Gastrocnemius medialis (tissue), 4 donors: ENCODE measurements around the gene PLK5. TPM values are rescaled to one million over a fixed set of nuclear protein-coding genes. Genes with fewer than 3 reads are reported as not detected.

Experiments used
- ATAC-seq, 2 donors: fragments of 150-250 bp; one replicate each; pipeline ENCODE4 v1.9.1; 2016
- DNase-seq, 2 donors: peaks; one replicate each; pipeline ENCODE4 v3.0.0-alpha.2; 2019
- H3K27ac ChIP-seq, 4 donors: fragments of 200-600 bp; sonication (generic); 1 replicate in 1 of 4; 2 replicates in 3 of 4; pipeline ENCODE4 v1.5.1; 2016 to 2018; ENCODE audit warnings: mild to moderate bottlenecking in 2 of 4, moderate library complexity in 1 of 4
- H3K27me3 ChIP-seq, 3 donors: fragments of 200-600 bp; sonication (generic) in 2 of 3; 1 replicate in 1 of 3; 2 replicates in 2 of 3; pipeline versions ENCODE4 v1.5.1 to v1.6.0; 2016 to 2019; ENCODE audit warnings: mild to moderate bottlenecking in 1 of 3, moderate library complexity in 1 of 3
- H3K36me3 ChIP-seq, 2 donors: fragments of 200-600 bp; sonication (generic) in 1 of 2; one replicate each; pipeline ENCODE4 v1.5.1; 2017 to 2018
- H3K4me1 ChIP-seq, 2 donors: fragments of 200-600 bp; sonication (generic) in 1 of 2; one replicate each; pipeline ENCODE4 v1.5.1; 2016 to 2017; ENCODE audit warnings: mild to moderate bottlenecking in 2 of 2
- H3K4me3 ChIP-seq, 4 donors: fragments of 200-600 bp; sonication (generic) in 3 of 4; 1 replicate in 1 of 4; 2 replicates in 3 of 4; pipeline ENCODE4 v1.5.1; 2016 to 2019; ENCODE audit warnings: mild to moderate bottlenecking in 2 of 4
- H3K9me3 ChIP-seq, 3 donors: fragments of 200-600 bp; sonication (generic) in 2 of 3; 1 replicate in 1 of 3; 2 replicates in 2 of 3; pipeline ENCODE4 v1.5.1; 2016 to 2019
- CTCF ChIP-seq, 5 experiments: fragments of 450-650 bp in 3 of 5; fragments of 200-600 bp in 2 of 5; sonication (generic) in 2 of 5; IDR thresholded peaks in 4 of 5; conservative IDR thresholded peaks in 1 of 5; 1 replicate in 4 of 5; 2 replicates in 1 of 5; pipeline ENCODE4 v1.5.1; 2016 to 2019; ENCODE audit warnings: antibody characterized with exemption in 5 of 5, mild to moderate bottlenecking in 3 of 5, moderate library complexity in 3 of 5
- POLR2A ChIP-seq, 2 donors: fragments of 450-650 bp; IDR thresholded peaks; one replicate each; pipeline ENCODE4 v1.6.1; 2017; ENCODE audit warnings: antibody characterized with exemption in 2 of 2, mild to moderate bottlenecking in 2 of 2, moderate library complexity in 2 of 2
- in situ Hi-C, 4 donors: fragments of 200-750 bp; cut with MboI; loops; one replicate each; pipeline versions ENCODE4 v1.15.0 to v1.8.0; 2017; ENCODE audit warnings: low sequenced_read_pairs in 4 of 4
- intact Hi-C: fragments of 100-400 bp; cut with DNase I; formaldehyde crosslinking; loops from one replicate; pipeline ENCODE4 v1.15.1; 2023; ENCODE audit warnings: low total_unique reads
- total RNA-seq, 4 donors: library from RNA; depleted of rRNA; stranded (reverse); fragments of >200 nt; gene quantifications; one replicate each; pipeline versions ENCODE4 v1.1.0 to v1.2.3, GENCODE V29; 2016

Gene PLK5
- total RNA-seq, 4 donors from 2014 or later = not detected

GRCh38 chr19:1554968-1555367, 31.1 kb downstream of the PLK5 start:
- DNase-seq (no peak), ATAC-seq (no peak)
- no peaks in the 10 kb centered on the region for H3K9me3 ChIP-seq
- no peaks in the 10 kb centered on the region for H3K4me1 ChIP-seq
- in situ Hi-C loops = no loop called here
- H3K27me3 ChIP-seq = no peaks in the 10 kb centered on the region
- intact Hi-C loops = no loop called here
- H3K4me3 ChIP-seq = no peak overlapping the region
- no peaks in the 10 kb centered on the region for H3K36me3 ChIP-seq
- no peak overlapping the region for H3K27ac ChIP-seq
- no peak for TF ChIP-seq POLR2A (IDR thresholded peaks at IDR 0.05)
- no peak for TF ChIP-seq CTCF (IDR thresholded peaks at IDR 0.05 in 4 of 5, conservative IDR thresholded peaks at IDR 0.05 in 1 of 5)

GRCh38 chr19:1555487-1556389, 31.9 kb downstream of the PLK5 start:
- Histone ChIP-seq H3K36me3 (no peaks in the 10 kb centered on the region), H3K27me3 (no peaks in the 10 kb centered on the region), H3K27ac (no peak overlapping the region), H3K4me3 (no peak overlapping the region), H3K4me1 (no peaks in the 10 kb centered on the region), H3K9me3 (no peaks in the 10 kb centered on the region)
- TF ChIP-seq CTCF (IDR thresholded peaks at IDR 0.05 in 4 of 5, conservative IDR thresholded peaks at IDR 0.05 in 1 of 5) = no peak
- TF ChIP-seq POLR2A (IDR thresholded peaks at IDR 0.05) = no peak
- ATAC-seq (no peak), DNase-seq (no peak)
- in situ Hi-C loops (no loop called here), intact Hi-C loops (no loop called here)

DNA sequence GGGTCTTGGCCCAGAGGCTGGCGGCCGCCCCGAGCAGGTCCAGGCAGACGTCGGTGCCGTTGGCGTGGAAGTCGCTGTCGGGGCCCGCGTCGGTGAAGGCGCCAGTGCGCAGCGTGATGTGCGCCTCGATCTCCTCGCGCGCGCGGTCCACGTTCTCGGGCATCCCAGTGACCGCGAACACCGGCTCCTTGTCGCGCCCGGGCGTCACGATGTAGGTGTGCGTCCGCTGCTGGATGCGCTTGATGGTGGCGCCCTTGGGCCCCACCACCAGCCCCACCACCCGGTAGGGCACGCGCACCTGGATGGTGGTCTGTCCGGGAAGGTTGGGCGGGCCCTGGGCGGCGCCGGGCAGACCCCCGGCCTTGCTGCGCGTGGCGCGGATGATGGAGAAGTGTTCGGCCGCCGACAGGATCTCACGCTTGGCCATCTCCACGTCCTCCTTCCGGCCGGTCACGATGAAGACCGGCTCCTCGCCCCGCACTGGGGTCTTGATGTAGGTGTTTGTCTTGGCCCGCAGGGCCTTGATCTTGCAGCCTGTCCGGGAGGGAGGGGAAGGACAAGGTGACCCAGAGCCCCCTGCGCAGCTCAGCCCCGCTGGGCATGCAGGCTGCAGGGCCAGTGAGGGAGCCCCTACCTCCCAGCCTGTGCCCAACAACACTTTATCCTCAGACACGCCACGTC, 32.7 kb downstream of the PLK5 start:
- no peak overlapping the region for H3K4me3 ChIP-seq
- no peak for ATAC-seq

DNA sequence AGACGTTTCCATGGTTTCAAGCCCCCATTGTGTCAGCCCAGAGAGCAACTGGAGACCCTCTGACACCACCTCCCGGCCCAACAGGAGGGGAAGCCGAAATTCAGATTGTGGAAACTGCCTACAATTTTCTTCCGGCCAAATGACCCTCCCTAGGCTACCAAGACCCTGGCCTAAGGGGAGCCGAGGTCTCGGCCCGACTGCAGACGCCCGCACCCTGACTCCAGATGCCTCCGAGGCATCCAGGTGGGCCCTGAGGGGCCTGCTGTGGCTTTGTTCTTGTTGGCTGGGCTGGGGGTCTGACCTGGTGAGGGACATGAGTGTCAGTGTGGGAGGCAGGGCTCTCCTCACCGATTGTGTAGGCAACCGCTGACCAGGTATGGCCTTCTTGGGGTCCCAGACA, 34.7 kb downstream of the PLK5 start:
- H3K36me3 ChIP-seq = no peaks in the 10 kb centered on the region
- TF ChIP-seq POLR2A (IDR thresholded peaks at IDR 0.05) (no peak), CTCF (IDR thresholded peaks at IDR 0.05 in 4 of 5, conservative IDR thresholded peaks at IDR 0.05 in 1 of 5) (no peak)
- no peaks in the 10 kb centered on the region for H3K9me3 ChIP-seq
- no peak for ATAC-seq
- no peaks in the 10 kb centered on the region for H3K27me3 ChIP-seq
- in situ Hi-C loops = no loop called here
- intact Hi-C loops = no loop called here
- H3K27ac ChIP-seq = no peak overlapping the region
- H3K4me1 ChIP-seq = no peaks in the 10 kb centered on the region
- no peak overlapping the region for H3K4me3 ChIP-seq
- no peak for DNase-seq

More for the DNA sequence above, 32.7 kb downstream of the PLK5 start:
- DNase-seq = no peak
- H3K27ac ChIP-seq = no peak overlapping the region
- H3K4me1 ChIP-seq = no peaks in the 10 kb centered on the region
- intact Hi-C loops = no loop called here
- TF ChIP-seq POLR2A (IDR thresholded peaks at IDR 0.05) (no peak), CTCF (IDR thresholded peaks at IDR 0.05 in 4 of 5, conservative IDR thresholded peaks at IDR 0.05 in 1 of 5) (no peak)
- H3K36me3 ChIP-seq = no peaks in the 10 kb centered on the region
- H3K27me3 ChIP-seq = no peaks in the 10 kb centered on the region
- H3K9me3 ChIP-seq = no peaks in the 10 kb centered on the region
- in situ Hi-C loops = no loop called here
